HEK293 (cell line): ENCODE results near the gene LBHD2.

ENCODE experiments used
- CTCF ChIA-PET: fragments of 350-600 bp; formaldehyde crosslinking; extraction: SDS; loops from one replicate; lab custom pipeline; 2021; ENCODE audit warnings: antibody characterized with exemption; lab: Yijun Ruan, JAX
- POLR2A ChIA-PET: fragments of 300-600 bp; formaldehyde crosslinking; extraction: SDS; loops from one replicate; lab custom pipeline; 2020; ENCODE audit warnings: antibody characterized with exemption, inconsistent platforms; lab: Yijun Ruan, JAX
- H3K27ac ChIP-seq: fragments of 200-500 bp; sonication (Bioruptor generic); 2 replicates; pipeline ENCODE4 v1.5.1; 2014; ENCODE audit warnings: low read depth, low read length, control low read depth, inconsistent platforms; ENCODE audit errors: extremely low read depth
- H3K36me3 ChIP-seq, 2 experiments: fragments of 200-500 bp in 1 of 2; sonication (Bioruptor generic) in 1 of 2; 1 replicate in 1 of 2; 2 replicates in 1 of 2; pipeline ENCODE4 v1.5.1; 2014 to 2017; ENCODE audit warnings: inconsistent platforms in 2 of 2, low read length in 2 of 2; ENCODE audit not compliant: control insufficient read depth in 2 of 2, insufficient read depth in 1 of 2
- H3K4me1 ChIP-seq: fragments of 200-500 bp; sonication (Bioruptor generic); 2 replicates; pipeline ENCODE4 v1.5.1; 2014; ENCODE audit warnings: mild to moderate bottlenecking, low read length, inconsistent platforms; ENCODE audit not compliant: control insufficient read depth, insufficient read depth
- H3K4me3 ChIP-seq: 2 replicates; pipeline ENCODE4 v1.5.1; 2011; ENCODE audit warnings: low read depth, mild to moderate bottlenecking, control low read depth, low read length, moderate library complexity
- H3K9me3 ChIP-seq: fragments of 200-500 bp; sonication (Bioruptor generic); 2 replicates; pipeline ENCODE4 v1.5.1; 2014; ENCODE audit warnings: low read depth, low read length, inconsistent platforms; ENCODE audit not compliant: control insufficient read depth, insufficient read depth
- EGR2 ChIP-seq: fragments of 450-650 bp; formaldehyde crosslinking; IDR thresholded peaks from 2 replicates; pipeline ENCODE4 v1.5.1; 2016; ENCODE audit warnings: low read depth, missing biosample characterization, missing genetic modification characterization
- GLIS1 ChIP-seq: fragments of 450-650 bp; formaldehyde crosslinking; IDR thresholded peaks from 2 replicates; pipeline ENCODE4 v1.5.1; 2016; ENCODE audit warnings: missing biosample characterization, missing genetic modification characterization
- GLIS2 ChIP-seq: fragments of 450-650 bp; formaldehyde crosslinking; IDR thresholded peaks from 2 replicates; pipeline ENCODE4 v1.5.1; 2016; ENCODE audit warnings: missing biosample characterization, missing genetic modification characterization
- IKZF3 ChIP-seq: fragments of 450-650 bp; IDR thresholded peaks from 2 replicates; pipeline ENCODE4 v1.5.0; 2018; ENCODE audit warnings: missing biosample characterization, mild to moderate bottlenecking, missing genetic modification characterization, moderate library complexity
- KLF1 ChIP-seq: fragments of 450-650 bp; formaldehyde crosslinking; IDR thresholded peaks from 2 replicates; pipeline ENCODE4 v1.5.1; 2016; ENCODE audit warnings: missing biosample characterization, missing genetic modification characterization
- PATZ1 ChIP-seq: fragments of 450-650 bp; formaldehyde crosslinking; IDR thresholded peaks from 2 replicates; pipeline ENCODE4 v1.5.1; 2016; ENCODE audit warnings: missing biosample characterization, missing genetic modification characterization
- PRDM10 ChIP-seq: fragments of 450-650 bp; formaldehyde crosslinking; IDR thresholded peaks from 2 replicates; pipeline ENCODE4 v1.5.1; 2016; ENCODE audit warnings: missing biosample characterization, missing genetic modification characterization
- ZBTB17 ChIP-seq: fragments of 450-650 bp; formaldehyde crosslinking; IDR thresholded peaks from 2 replicates; pipeline ENCODE4 v1.5.1; 2016; ENCODE audit warnings: missing biosample characterization, missing genetic modification characterization
- ZFHX2 ChIP-seq: fragments of 450-650 bp; formaldehyde crosslinking; conservative IDR thresholded peaks from 2 replicates; pipeline ENCODE4 v1.5.1; 2016; ENCODE audit warnings: missing biosample characterization, missing genetic modification characterization
- ZNF423 ChIP-seq: fragments of 450-650 bp; formaldehyde crosslinking; IDR thresholded peaks from 2 replicates; pipeline ENCODE4 v1.5.1; 2016; ENCODE audit warnings: missing biosample characterization, missing genetic modification characterization
- ZNF518A ChIP-seq: fragments of 450-650 bp; formaldehyde crosslinking; conservative IDR thresholded peaks from 2 replicates; pipeline ENCODE4 v1.5.1; 2016; ENCODE audit warnings: low read depth, missing biosample characterization, missing genetic modification characterization
- ZNF623 ChIP-seq: fragments of 450-650 bp; formaldehyde crosslinking; IDR thresholded peaks from 2 replicates; pipeline ENCODE4 v1.5.1; 2016; ENCODE audit warnings: missing biosample characterization, missing genetic modification characterization
- ZNF785 ChIP-seq: fragments of 450-650 bp; formaldehyde crosslinking; IDR thresholded peaks from 2 replicates; pipeline ENCODE4 v1.5.1; 2016; ENCODE audit warnings: missing biosample characterization, missing genetic modification characterization
- ZSCAN5A ChIP-seq: fragments of 450-650 bp; formaldehyde crosslinking; IDR thresholded peaks from 2 replicates; pipeline ENCODE4 v1.5.1; 2016; ENCODE audit warnings: missing biosample characterization, missing genetic modification characterization

The LBHD2 gene

GRCh38 chr14:103097244-103097993, 13.4 kb downstream of the LBHD2 start:
- POLR2A ChIA-PET, result interaction anchor here (1.5 kb wide), 1 partner anchor 11 kb away, joined by 3 read pairs; no protein-coding TSS in a partner anchor
- Histone ChIP-seq H3K27ac (no peak overlapping the region), H3K9me3 (no peaks in the 10 kb centered on the region), H3K4me1 (0 out of 2 replicates have a peak, but pooled peaks cover 2% of the 10 kb centered on the region), H3K36me3 (no peaks in the 10 kb centered on the region), H3K4me3 (no peak overlapping the region)
- CTCF ChIA-PET, result interaction anchor here (0.5 to 3.6 kb wide), 4 partner anchors 8 to 199 kb away, joined by 3 to 44 read pairs (median 6); no protein-coding TSS in a partner anchor
- peak; percentile 19; the same call in 1 of the 2 replicates for TF ChIP-seq GLIS2
- no peak for TF ChIP-seq ZNF623

GRCh38 chr14:103097994-103098957, 14.3 kb downstream of the LBHD2 start:
- no peaks in the 10 kb centered on the region for H3K36me3 ChIP-seq
- TF ChIP-seq PRDM10, result peak; percentile 80
- no peak for TF ChIP-seq ZSCAN5A
- CTCF ChIA-PET, result interaction anchor here (0.5 to 0.9 kb wide), 3 partner anchors 62 to 198 kb away, joined by 3 to 4 read pairs (median 4); no protein-coding TSS in a partner anchor
- 0 out of 2 replicates have a peak, but pooled peaks cover 2% of the 10 kb centered on the region for H3K4me1 ChIP-seq
- no peaks in the 10 kb centered on the region for H3K9me3 ChIP-seq
- POLR2A ChIA-PET, result interaction anchor here (0.6 kb wide), 1 partner anchor 66 kb away, joined by 3 read pairs; no protein-coding TSS in a partner anchor
- no peak overlapping the region for H3K4me3 ChIP-seq
- H3K27ac ChIP-seq, result no peak overlapping the region

- Histone ChIP-seq H3K4me1 (0 out of 2 replicates have a peak, but pooled peaks cover 2% of the 10 kb centered on the region), H3K27ac (no peak overlapping the region), H3K4me3 (no peak overlapping the region), H3K36me3 (no peaks in the 10 kb centered on the region), H3K9me3 (no peaks in the 10 kb centered on the region)
- CTCF ChIA-PET, result interaction anchor here (0.9 kb wide), 1 partner anchor 86 kb away, joined by 4 read pairs; no protein-coding TSS in a partner anchor
- POLR2A ChIA-PET, result no interaction called here
- TF ChIP-seq PATZ1 (tag by site-specific recombination), result peak; percentile 33; the same call in 1 of the 2 replicates
- no peak for TF ChIP-seq ZNF518A (tag by site-specific recombination)
- TF ChIP-seq ZNF785, result no peak
- no peak for TF ChIP-seq ZBTB17 (tag by site-specific recombination)
- peak; percentile 61; the same call in 1 of the 2 replicates for TF ChIP-seq KLF1
- peak; percentile 95 for TF ChIP-seq ZFHX2
- no peak for TF ChIP-seq ZNF423 (tag by site-specific recombination)
- 0 out of 2 replicates have a peak, but pooled peaks have one; percentile 39 for TF ChIP-seq GLIS1 (tag by site-specific recombination)
- TF ChIP-seq EGR2 (tag by site-specific recombination), result peak; percentile 92
- TF ChIP-seq IKZF3 (tag by site-specific recombination), result 0 out of 2 replicates have a peak, but pooled peaks have one; percentile 21
These were observed 15.2 kb downstream of the LBHD2 start for GRCh38 chr14:103099081-103099732.
